ENCODE results near the gene RNF212. TPM values are rescaled to one million over a fixed set of nuclear protein-coding genes. Genes with fewer than 3 reads are reported as not detected.

Gene RNF212
- total and polyA plus RNA-seq, 2 experiments from 2014 or later = 17.0 to 20.6 TPM

DNA sequence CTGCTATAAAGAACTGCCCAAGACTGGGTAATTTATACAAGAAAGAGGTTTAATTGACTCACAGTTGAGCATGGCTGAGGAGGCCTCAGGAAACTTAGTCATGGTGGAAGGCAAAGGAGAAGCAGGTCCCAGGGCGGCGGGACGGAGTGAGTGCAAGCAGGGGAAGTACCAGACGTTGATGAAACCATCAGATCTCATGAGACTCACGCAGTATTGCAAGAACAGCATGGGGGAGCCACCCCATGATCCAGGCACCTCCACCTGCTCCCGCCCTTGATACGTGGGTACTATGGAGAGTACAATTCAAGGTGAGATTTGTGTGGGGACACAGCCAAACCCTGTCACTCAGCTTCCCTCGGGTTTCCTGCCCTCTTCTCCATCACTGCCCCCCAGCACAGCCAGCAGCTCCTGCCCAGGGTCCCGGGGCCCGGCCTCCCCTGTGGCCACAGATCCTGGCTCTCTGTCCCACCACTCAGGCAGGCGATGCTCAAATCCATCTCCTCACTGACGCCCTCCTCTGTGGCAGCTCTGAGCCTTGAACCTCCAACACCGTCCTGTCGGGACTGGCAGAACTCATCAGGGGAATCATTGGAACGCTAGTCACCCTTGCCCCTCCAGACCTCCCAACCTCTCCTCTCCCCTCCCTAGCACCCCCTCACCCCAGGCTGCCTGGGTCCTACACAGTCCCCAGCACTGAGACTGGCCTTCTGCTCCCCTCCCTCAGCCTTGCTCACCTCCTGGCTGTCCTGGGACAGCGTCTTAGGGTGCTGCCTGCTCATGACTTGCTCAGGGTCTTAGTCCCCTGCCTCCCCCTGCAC lies 64.4 kb downstream of the RNF212 start:
- no peak overlapping the region for H3K27ac ChIP-seq (ENCODE audit: low read depth)
- H3K79me2 ChIP-seq (replicated peaks; ENCODE audit: insufficient read depth) = no peaks in the 10 kb centered on the region
- no peaks in the 10 kb centered on the region for H3F3A ChIP-seq (replicated peaks; ENCODE audit: low read depth)
- no peak overlapping the region for H2AFZ ChIP-seq
- peaks cover 3% of the 10 kb centered on the region; the same call in 1 of the 3 replicates for H3K36me3 Mint-ChIP-seq (ENCODE audit: low read depth)
- H3K27ac Mint-ChIP-seq = no peak overlapping the region
- H4K20me1 ChIP-seq (replicated peaks; ENCODE audit: insufficient read depth) = no peaks in the 10 kb centered on the region
- peaks cover 6% of the 10 kb centered on the region for H3K4me1 Mint-ChIP-seq
- DNase-seq (ENCODE audit: low spot score) (no peak), ATAC-seq (no peak)
- no peak overlapping the region for H3K4me3 ChIP-seq
- H3K9me2 ChIP-seq (ENCODE audit: insufficient read depth) = no peaks in the 10 kb centered on the region
- no peaks in the 10 kb centered on the region for H3K4me1 ChIP-seq (ENCODE audit: insufficient read depth)
- H3K27me3 Mint-ChIP-seq (ENCODE audit: insufficient read depth, low read depth, poor library complexity) = peaks cover 15% of the 10 kb centered on the region
- H3K36me3 ChIP-seq (ENCODE audit: insufficient read depth) = no peaks in the 10 kb centered on the region
- H3K4me2 ChIP-seq = no peak overlapping the region
- TF ChIP-seq, protein P1, sequence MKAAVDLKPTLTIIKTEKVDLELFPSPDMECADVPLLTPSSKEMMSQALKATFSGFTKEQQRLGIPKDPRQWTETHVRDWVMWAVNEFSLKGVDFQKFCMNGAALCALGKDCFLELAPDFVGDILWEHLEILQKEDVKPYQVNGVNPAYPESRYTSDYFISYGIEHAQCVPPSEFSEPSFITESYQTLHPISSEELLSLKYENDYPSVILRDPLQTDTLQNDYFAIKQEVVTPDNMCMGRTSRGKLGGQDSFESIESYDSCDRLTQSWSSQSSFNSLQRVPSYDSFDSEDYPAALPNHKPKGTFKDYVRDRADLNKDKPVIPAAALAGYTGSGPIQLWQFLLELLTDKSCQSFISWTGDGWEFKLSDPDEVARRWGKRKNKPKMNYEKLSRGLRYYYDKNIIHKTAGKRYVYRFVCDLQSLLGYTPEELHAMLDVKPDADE (IDR thresholded peaks at IDR 0.05) = no peak
- TF ChIP-seq STAT1 (IDR thresholded peaks at IDR 0.05; ENCODE audit: unreplicated experiment) (no peak), POLR2AphosphoS5 (IDR thresholded peaks at IDR 0.05; ENCODE audit: low read depth) (no peak), EZH2 (IDR thresholded peaks at IDR 0.05; ENCODE audit: low read depth, unreplicated experiment) (no peak), EZH2phosphoT487 (IDR thresholded peaks at IDR 0.05; ENCODE audit: unreplicated experiment) (no peak), JUNB (IDR thresholded peaks at IDR 0.05; ENCODE audit: unreplicated experiment) (no peak), NANOG (IDR thresholded peaks at IDR 0.05; ENCODE audit: borderline replicate concordance) (no peak), ZNF114 (CRISPR knock-in tag; IDR thresholded peaks at IDR 0.05) (no peak)
- TF ChIP-seq, protein P2, sequence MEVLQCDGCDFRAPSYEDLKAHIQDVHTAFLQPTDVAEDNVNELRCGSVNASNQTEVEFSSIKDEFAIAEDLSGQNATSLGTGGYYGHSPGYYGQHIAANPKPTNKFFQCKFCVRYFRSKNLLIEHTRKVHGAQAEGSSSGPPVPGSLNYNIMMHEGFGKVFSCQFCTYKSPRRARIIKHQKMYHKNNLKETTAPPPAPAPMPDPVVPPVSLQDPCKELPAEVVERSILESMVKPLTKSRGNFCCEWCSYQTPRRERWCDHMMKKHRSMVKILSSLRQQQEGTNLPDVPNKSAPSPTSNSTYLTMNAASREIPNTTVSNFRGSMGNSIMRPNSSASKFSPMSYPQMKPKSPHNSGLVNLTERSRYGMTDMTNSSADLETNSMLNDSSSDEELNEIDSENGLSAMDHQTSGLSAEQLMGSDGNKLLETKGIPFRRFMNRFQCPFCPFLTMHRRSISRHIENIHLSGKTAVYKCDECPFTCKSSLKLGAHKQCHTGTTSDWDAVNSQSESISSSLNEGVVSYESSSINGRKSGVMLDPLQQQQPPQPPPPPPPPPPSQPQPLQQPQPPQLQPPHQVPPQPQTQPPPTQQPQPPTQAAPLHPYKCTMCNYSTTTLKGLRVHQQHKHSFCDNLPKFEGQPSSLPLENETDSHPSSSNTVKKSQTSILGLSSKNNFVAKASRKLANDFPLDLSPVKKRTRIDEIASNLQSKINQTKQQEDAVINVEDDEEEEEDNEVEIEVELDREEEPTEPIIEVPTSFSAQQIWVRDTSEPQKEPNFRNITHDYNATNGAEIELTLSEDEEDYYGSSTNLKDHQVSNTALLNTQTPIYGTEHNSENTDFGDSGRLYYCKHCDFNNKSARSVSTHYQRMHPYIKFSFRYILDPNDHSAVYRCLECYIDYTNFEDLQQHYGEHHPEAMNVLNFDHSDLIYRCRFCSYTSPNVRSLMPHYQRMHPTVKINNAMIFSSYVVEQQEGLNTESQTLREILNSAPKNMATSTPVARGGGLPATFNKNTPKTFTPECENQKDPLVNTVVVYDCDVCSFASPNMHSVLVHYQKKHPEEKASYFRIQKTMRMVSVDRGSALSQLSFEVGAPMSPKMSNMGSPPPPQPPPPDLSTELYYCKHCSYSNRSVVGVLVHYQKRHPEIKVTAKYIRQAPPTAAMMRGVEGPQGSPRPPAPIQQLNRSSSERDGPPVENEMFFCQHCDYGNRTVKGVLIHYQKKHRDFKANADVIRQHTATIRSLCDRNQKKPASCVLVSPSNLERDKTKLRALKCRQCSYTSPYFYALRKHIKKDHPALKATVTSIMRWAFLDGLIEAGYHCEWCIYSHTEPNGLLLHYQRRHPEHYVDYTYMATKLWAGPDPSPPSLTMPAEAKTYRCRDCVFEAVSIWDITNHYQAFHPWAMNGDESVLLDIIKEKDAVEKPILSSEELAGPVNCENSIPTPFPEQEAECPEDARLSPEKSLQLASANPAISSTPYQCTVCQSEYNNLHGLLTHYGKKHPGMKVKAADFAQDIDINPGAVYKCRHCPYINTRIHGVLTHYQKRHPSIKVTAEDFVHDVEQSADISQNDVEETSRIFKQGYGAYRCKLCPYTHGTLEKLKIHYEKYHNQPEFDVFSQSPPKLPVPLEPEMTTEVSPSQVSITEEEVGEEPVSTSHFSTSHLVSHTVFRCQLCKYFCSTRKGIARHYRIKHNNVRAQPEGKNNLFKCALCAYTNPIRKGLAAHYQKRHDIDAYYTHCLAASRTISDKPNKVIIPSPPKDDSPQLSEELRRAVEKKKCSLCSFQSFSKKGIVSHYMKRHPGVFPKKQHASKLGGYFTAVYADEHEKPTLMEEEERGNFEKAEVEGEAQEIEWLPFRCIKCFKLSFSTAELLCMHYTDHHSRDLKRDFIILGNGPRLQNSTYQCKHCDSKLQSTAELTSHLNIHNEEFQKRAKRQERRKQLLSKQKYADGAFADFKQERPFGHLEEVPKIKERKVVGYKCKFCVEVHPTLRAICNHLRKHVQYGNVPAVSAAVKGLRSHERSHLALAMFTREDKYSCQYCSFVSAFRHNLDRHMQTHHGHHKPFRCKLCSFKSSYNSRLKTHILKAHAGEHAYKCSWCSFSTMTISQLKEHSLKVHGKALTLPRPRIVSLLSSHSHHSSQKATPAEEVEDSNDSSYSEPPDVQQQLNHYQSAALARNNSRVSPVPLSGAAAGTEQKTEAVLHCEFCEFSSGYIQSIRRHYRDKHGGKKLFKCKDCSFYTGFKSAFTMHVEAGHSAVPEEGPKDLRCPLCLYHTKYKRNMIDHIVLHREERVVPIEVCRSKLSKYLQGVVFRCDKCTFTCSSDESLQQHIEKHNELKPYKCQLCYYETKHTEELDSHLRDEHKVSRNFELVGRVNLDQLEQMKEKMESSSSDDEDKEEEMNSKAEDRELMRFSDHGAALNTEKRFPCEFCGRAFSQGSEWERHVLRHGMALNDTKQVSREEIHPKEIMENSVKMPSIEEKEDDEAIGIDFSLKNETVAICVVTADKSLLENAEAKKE (CRISPR knock-in tag; IDR thresholded peaks at IDR 0.05) = no peak
- TF ChIP-seq, protein P3, sequence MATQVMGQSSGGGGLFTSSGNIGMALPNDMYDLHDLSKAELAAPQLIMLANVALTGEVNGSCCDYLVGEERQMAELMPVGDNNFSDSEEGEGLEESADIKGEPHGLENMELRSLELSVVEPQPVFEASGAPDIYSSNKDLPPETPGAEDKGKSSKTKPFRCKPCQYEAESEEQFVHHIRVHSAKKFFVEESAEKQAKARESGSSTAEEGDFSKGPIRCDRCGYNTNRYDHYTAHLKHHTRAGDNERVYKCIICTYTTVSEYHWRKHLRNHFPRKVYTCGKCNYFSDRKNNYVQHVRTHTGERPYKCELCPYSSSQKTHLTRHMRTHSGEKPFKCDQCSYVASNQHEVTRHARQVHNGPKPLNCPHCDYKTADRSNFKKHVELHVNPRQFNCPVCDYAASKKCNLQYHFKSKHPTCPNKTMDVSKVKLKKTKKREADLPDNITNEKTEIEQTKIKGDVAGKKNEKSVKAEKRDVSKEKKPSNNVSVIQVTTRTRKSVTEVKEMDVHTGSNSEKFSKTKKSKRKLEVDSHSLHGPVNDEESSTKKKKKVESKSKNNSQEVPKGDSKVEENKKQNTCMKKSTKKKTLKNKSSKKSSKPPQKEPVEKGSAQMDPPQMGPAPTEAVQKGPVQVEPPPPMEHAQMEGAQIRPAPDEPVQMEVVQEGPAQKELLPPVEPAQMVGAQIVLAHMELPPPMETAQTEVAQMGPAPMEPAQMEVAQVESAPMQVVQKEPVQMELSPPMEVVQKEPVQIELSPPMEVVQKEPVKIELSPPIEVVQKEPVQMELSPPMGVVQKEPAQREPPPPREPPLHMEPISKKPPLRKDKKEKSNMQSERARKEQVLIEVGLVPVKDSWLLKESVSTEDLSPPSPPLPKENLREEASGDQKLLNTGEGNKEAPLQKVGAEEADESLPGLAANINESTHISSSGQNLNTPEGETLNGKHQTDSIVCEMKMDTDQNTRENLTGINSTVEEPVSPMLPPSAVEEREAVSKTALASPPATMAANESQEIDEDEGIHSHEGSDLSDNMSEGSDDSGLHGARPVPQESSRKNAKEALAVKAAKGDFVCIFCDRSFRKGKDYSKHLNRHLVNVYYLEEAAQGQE (IDR thresholded peaks at IDR 0.05; ENCODE audit: unreplicated experiment) = no peak
- TF ChIP-seq, protein P4, sequence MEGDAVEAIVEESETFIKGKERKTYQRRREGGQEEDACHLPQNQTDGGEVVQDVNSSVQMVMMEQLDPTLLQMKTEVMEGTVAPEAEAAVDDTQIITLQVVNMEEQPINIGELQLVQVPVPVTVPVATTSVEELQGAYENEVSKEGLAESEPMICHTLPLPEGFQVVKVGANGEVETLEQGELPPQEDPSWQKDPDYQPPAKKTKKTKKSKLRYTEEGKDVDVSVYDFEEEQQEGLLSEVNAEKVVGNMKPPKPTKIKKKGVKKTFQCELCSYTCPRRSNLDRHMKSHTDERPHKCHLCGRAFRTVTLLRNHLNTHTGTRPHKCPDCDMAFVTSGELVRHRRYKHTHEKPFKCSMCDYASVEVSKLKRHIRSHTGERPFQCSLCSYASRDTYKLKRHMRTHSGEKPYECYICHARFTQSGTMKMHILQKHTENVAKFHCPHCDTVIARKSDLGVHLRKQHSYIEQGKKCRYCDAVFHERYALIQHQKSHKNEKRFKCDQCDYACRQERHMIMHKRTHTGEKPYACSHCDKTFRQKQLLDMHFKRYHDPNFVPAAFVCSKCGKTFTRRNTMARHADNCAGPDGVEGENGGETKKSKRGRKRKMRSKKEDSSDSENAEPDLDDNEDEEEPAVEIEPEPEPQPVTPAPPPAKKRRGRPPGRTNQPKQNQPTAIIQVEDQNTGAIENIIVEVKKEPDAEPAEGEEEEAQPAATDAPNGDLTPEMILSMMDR (conservative IDR thresholded peaks at IDR 0.05; ENCODE audit: low read depth in 2 of 2) = no peak
- H3K27me3 ChIP-seq (ENCODE audit: insufficient read depth) = no peaks in the 10 kb centered on the region
- peaks cover 3% of the 10 kb centered on the region; the same call in 2 of the 3 replicates for H3K9me3 Mint-ChIP-seq
- no peak overlapping the region for H3K4me3 Mint-ChIP-seq

All from GM23338 (cell line).